ENCODE data around the gene FZD10. TPM values are rescaled to one million over a fixed set of nuclear protein-coding genes. Genes with fewer than 3 reads are reported as not detected.

FZD10 gene
- total RNA-seq, 1 experiment from 2014 or later, result 0.19 TPM

DNA sequence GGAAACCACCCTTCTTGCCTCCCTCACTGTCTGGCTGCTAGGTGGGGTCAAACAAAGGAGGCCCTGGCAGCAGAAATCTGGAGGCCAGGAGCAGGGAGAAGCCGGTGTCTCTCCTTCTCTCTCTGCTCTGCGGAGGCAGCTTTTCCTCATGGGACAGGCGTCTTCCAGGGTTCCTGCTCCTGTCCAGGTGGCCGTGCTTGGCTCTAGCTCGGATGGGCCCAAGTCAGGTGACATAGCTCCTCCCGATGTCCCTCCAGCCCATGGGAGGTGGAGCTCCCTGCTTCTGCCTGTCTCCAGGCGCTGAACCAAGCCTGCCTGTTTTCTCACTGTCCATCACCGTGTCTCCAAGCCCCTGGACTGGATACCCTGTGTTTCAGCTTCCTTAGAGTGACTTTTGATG, 30.5 kb upstream of the FZD10 start:
- no peak for DNase-seq (ENCODE audit: low spot score)

DNA sequence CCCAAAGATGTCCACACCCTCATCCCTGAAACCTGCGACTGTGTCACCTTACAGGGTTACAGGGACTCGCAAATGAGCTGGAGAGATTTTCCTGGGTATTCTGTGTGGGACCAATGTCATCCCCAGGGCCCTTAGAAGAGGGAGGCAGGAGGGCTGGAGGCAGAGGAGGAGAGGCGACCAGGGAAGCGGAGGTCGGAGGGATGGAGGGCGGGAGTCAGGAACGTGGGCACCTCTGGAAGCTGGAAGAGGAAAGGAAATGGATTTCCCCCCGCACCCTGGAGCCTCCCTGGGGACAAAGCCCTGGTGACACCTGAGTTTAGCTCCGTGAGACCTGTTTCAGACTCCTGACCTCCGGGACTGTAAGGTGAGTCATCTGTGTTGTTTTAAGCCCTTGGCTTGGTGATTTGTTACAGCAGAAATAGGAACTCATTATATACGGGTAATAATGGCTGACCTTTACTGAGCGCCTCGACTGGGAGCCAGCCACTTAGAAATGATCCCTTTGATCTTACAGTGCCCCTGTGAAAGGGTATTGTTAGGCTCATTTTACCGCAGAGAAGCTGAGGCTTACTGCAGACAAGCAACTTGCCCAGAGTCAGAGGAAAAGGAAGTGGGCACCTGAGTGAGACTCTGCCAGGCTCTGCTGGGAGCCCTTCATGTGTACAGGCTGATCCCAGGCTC, 29.3 kb upstream of the FZD10 start:
- DNase-seq (ENCODE audit: low spot score), result no peak

DNA sequence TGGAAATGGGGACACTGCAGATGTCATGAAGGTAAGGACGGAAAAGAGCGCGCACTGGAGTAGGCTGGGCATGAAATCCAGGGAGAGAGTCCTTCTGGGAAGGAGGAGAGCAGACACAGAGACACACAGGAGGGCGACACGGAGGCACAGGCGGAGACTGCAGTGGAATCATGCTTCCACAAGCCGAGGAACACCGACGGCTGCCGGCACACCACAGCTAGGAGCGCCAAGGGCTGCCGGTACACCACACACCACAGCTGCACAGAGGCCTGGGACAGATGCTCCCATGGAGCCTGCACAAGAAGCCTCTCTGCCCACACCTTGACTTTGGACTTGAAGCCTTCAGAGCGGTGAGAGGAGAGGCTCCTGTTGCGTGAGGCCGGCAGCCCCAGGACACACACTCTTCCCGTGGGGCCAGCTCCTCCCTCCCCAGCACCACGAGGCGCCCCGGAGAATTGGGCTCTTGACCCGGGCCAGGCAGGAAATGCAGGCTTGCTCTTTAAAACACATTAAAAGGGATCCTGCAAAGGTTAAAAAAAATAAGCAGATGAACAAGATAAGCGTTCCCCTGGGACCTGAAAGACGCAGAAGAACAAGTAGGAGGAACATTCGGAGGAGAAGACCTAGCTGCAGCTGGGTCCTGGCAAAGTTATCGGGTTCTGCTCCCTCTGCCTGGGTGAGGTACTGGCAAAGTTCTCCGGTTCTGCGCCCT, 28.3 kb upstream of the FZD10 start:
- no peak for DNase-seq (ENCODE audit: low spot score)

DNA sequence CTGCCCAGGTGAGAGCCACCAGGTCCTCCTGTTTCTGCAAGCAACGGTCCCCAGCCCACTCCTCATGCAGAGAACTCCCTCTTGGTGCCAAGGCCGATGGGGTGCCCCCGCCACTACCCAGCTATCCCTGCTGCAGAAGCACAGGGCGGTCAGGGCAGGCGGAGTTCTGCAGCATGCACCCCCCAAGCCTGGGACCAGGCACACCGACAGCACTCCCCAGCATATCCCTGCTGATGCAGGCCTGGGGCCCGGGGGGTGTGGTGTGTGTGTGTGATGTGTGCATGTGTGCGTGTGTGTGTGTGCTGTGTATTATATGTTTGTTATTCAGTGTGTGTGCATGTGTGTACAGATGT, 27.7 kb upstream of the FZD10 start:
- DNase-seq (ENCODE audit: low spot score), result no peak

DNA sequence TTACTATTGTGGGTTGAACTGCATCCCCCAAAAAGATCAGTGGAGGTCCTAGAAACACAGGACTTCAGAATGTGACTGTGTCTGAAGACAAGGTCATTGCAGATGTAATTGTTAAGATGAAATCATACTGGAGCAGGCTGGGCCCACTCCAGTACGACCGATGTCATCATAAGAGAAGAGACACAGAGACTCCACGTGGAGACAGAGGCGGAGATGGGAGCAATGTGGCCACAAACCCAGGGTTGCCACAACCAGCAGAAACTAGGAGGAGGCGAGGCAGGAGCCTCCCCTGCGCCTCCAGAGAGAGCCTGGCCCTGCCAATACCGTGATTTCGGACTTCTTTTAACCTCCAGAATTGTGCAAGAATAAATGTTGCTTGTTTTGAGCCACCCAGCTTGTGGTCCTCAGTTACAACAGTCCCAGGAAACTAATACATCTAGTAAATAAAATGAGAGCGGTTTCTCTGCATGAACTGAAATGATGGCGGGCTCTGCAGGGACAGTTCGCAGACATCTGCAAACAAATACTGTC, 25.7 kb upstream of the FZD10 start:
- DNase-seq (ENCODE audit: low spot score), result peak; percentile 21

DNA sequence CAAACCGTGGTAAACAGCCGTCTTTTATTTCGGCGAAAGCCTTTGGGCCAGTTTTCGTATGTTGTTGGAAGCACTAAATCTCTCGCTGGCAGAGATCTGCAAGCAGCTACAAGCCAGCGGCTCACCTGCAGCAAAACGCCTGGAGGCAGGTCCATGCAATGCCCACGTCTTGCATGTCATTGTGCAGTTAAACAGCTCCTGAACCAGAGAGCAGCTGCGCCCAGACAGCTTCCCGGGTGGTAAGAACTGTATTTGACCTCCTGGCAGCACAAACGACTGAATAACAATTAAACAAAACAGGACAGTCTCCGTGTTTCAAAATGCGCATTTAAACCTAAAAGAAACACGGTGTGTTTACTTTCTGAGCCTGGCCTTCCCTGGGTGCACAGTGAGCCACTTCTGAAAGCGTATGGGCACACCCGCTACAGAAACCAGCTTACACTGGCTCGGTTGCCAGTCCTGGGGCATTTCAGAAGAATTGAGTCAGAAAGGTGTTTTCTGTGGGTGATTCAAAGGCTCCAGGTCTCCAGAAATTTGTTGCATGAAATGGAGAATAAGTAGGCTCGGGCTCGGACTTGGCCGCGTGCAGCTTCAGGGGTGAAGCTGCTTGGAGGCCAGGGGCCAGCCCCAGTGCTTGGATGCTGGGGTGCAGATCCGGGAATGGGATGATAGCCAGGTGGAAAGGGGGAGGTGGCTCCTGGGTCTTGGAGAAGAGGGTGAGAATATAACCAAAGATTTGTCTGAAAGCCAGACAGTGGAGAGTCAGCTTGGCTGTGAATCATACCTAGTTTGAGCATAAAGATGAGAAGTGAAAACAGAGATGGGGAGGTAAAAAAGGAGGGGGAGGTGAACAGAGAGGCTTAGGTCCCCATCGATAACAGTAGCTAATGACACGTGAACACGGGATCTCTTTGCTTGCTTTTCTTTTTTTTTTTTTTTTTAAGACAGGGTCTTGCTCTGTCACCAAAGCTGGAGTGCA, 24.9 kb upstream of the FZD10 start:
- DNase-seq (ENCODE audit: low spot score), result peak; percentile 69

DNA sequence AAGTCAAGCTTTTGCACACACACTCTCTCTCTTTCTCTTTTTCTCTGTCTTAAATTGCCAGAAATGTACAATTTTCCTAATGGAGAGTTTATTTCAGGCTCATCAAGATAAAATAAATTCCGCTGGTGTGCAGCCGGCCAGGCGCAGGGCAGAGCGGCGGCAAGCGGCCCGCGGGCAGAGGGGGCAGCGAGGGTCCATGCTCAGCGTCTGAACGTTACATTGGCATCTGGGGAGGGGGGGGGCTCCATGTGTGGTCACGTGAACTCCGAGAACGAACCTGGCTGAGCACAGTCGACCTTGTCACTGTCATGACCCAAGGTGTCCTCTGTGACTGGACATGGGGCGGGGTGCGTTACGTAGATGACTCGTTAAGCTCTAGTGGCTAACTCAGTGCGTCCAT, 23.8 kb upstream of the FZD10 start:
- no peak for DNase-seq (ENCODE audit: low spot score)

DNA sequence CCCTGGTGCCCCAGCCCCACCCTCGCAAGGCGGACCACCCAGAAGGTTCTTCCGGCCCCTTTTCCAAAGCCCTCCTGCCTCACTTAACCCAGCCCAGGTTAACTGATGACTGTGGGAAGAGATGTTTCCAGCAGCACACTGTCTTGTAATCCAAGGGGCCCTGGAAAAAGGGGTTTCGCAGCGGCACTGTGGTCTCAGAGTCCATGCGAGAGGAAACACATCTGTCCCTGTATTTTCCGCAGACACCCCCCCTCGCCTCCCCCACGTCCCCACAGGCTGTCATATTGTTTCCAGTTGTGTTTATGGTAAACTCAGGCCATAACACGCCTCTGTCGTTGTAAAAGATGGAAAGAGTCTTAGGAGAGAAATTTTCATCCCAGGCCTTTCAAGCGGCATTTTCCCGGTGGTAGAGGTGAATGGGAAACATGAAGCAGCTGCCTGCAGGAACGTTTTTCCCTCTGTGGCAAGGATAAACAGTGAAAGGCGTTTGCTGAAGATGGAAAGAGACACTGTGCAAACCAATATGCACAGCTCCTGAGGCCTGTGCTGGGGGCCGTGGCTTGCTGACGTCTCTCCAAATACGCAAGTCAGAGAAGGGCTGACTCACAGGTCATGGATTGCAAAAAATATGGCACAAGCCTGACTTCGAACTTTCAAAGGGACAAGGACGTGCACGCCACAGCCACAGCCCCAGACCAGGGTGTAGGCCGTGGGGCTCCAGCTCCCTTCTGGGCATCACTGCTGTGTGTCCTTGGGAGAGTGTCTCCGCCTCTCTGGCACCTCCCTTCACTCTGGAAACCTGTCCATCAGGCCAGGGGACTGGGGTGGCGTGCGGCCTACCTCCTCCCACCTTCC, 22.5 kb upstream of the FZD10 start:
- peak; percentile 45 for DNase-seq (ENCODE audit: low spot score)

DNA sequence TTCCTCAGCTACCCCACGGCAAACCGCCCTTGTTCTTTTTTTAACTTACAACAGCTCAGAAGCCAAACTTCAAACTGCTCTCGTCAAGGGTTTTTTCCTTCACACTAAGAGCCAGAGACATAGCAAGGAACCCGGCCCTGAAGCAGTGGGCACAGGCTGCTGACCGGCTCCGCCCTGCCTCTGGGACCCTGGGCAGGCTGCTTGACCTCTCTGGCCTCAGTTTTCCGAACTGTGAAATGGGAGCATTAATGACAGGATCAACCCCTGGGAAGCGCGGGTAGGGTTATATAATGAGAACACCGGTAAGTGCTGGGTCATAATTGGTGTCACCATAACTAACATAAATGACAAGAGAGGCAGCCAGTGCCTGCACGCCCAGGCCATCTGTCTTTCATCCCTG, 21.2 kb upstream of the FZD10 start:
- no peak for DNase-seq (ENCODE audit: low spot score)

DNA sequence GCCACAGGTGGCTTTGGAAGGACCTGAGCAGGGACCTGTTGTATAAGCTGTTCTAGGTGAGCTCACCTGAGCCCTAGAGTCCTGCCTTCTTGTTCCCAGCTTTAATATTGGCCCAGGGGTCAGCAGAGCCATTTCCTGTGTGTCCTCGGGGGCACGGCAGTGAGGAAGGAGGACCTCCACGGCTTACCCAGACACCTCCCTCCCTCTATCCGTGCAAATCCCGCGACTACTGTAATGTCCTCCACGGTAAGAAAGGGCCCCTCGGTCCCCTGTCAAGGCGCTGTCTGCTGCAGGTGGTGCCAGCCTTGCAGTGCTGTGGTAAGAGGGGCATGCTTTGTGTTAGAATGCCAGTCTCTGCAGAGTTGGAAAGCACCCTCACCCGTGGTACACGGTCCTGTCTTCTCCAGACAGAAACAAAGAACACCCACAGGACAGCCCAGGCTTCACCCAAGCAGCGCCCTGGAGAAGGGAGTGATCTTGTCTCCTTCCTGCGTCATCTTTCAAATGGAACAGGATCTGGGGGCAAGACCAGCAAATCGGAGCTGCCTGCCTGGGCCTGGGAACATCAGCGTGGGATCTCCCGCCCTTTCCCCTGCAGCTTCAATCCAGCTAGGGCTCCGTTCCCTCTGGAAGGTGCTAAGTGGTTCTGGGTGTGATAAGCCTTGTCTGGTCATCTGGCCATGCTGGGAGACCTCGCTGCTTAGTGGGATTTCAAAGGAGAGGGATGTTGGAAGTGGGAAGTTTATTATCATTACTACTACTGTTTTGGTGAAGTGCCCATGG, 20.2 kb upstream of the FZD10 start:
- no peak for DNase-seq (ENCODE audit: low spot score)

DNA sequence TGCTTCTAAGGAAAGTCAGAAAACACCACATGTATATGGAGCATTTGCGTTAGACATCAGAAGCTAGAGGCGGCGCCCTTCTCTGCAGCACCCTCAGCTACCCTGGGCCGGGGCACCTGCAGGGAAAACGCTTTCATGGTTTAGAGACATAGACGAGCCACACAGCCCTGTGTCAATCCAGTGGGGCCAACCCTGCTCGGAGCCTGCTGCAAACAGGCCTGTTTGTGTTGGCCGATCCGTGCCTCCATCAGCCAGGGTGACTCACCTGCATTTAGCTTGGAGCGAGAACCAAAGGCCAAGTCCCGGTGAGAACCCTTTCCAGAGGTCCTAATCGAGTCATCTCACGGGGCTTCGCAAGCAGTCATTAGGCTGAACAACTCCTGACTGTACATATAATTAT, 19.5 kb upstream of the FZD10 start:
- DNase-seq (ENCODE audit: low spot score), result no peak

DNA sequence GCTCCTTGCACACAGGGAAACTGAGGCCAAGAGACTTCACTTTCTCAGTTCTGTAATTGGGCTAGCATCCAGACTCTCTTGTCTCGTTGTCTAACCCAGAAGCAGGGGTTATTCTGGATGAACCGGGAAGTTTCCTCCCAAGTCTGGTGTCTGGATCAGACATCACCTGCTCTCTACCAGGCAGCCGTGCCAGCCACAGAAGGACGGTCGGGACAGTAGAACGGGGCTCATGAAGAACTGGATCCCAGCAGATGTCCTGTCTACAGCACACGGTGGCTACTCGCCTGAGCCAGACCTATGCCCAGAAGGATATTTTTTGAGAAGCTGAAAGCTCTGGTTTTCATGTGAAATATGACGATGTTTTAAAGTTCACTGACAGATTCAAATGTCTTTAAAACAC, 19.1 kb upstream of the FZD10 start:
- DNase-seq (ENCODE audit: low spot score), result no peak

DNA sequence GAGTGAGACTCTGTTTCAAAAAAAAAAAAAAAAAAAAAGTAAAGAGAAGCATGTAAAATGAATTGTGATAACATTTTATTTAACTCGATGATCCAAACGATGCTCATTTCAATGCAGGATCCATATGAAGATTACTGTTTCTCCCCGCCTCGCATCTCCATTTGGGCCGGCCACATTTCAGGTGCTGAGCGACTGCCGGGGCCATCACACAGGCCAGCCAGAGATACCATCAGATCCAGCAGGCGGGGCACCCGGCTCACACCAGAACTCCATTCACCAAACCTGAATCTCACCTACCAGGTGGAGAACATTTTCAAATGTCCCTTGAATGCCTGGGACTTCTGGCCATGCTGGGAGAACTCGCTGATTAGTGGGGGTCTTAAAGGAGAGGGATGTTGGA, 18.0 kb upstream of the FZD10 start:
- DNase-seq (ENCODE audit: low spot score), result no peak

DNA sequence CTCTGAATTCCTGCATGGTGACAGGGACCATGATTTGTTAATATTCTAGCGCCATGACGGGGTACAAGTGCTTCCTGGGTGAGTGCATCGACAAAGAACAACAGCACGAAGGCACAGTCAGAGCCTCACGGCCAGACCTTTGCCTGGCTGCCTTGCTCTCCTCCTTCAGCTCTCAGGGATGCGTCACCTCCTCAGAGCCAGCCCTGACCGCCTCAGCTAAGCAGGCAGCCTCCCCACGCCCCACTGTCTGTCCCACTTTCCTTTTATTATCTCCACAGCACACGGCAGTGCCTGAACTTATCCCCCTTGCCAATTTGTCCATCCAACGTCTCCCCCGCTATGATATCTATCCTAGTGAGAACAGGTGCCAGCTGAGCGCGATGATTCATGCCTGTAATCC, 16.5 kb upstream of the FZD10 start:
- DNase-seq (ENCODE audit: low spot score), result no peak

DNA sequence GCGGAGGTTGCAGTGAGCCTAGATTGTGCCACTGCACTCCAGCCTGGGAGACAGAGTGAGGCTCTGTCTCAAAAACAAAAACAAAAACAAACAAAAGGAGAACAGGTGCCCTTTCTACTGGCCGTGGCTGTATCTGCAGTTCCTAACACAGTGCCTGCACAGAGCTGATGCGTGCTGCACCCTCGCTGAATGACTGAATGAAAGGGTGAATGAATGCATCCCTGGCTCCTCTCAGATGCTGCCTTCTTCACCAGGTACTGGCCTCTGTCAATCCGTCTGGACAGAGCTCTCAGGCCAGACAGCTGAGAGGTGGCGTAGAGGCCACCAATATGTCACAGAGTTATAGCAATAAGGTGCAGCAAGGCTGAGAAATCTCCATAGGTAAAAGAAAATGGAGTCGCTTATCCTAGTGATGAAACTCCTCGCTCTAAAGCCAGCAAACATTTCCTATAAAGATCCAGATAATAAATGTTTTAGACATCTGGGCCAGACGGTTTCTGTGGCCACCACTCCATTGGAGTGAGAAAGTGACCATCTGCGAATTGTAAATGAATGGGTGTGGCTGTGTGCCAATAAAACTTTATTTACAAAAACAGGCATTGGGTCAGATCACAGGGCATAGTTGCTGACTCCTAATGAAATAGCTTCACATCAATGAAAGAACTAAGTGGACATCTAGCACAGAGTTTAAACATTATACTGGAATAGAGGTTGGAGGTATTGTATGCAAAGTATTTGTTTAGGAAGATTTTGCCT, 15.9 kb upstream of the FZD10 start:
- no peak for DNase-seq (ENCODE audit: low spot score)

DNA sequence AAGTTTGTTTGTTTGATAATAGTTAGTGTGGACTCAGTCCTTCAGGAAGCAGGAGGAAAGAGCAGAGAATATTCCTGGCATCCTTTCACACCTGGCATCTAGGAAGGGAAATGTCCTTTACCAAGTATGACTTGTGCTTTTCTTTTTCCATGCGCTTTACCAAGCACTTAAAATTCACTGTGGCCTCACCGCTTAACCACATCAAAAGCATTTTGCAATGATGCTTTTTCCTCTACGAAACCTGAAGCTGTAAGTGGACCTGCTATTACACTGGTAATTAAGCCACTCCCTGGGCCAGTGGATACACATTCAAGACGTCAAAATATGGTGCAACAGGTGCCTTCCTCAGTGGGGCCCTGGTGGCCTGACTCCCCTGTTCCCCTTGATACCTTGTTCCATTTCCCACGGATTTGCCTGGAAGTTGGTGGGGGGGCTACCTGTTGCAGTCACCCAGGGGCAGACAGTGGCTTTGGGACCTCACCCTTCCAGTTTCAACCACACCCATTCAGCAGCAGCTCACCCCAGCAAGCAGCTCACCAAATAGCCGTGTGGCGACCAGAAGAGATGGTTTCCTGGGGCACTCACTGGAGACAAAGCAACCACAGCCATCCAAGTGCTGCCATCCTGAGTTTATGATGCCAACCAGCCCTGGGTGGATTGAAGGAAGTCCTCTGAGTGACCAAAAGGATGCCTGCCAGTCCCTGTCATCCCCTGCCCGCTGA, 14.2 kb upstream of the FZD10 start:
- DNase-seq (ENCODE audit: low spot score), result peak; percentile 77

DNA sequence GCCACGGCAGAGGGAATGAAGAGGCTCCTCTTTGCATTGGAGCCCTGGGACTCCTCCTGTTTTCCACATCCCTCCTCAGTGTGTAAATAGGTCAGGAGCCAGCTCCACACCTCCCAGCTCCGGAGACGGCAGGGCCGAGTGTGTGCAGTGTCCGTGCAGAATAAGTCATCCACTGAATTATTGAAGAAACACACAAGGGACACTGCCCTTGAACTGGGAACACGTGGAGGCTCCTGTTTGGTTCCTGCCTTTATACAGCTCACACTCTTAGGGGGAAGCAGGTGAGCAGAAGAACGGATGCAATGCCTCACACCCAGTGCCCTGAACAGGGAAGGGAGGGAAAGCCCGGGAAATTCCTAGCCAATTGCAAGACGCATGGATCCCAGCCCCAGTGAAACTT, 10.4 kb upstream of the FZD10 start:
- DNase-seq (ENCODE audit: low spot score), result no peak

DNA sequence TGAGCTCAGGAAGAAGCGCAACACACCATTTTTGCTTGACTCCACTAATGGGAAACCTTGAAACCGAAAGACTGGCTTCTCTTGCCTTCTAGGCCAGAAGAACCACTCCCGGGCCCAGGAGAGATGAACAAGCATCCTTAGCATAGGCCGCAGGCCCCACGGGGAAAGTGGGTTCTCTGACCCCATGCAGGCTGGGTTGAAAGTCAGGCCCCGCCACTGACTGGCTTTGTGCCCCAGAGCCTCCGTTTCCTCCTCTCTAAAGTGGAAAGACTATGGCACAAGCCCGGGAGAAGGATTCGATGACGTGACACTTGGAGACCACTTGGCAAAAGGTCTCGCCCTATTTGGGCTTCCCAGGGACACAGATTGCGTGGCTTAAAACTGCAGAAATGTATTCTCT, 9.9 kb upstream of the FZD10 start:
- DNase-seq (ENCODE audit: low spot score), result no peak

DNA sequence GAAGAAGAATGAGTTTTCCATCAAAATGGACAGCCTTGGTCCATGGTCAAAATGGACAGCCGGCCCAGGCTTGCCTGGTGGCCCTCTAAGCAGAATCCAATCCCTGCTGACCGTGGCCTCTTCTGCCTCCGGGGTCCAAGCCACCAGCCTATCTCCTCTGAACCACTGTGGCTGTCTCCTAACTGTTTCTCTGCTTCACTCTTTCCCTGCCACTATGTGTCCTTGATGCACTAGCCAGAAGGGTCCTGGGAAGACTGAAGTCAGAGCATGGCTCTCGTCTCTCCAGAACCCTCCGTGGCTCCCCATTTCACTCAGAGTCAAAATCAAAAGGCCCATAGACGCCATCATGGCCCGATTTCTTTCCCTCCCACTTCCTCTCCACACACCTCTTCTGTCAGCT, 8.5 kb upstream of the FZD10 start:
- DNase-seq (ENCODE audit: low spot score), result no peak

Data from H4 (cell line).